DND-41 (cell line): ENCODE data around the gene ANO6.

ENCODE experiments used
- ATAC-seq: fragments of 200-7000 bp; cut with Tn5 transposase; 3 replicates; pipeline ENCODE4 v1.9.1; 2021; ENCODE audit warnings: low read depth; ENCODE audit not compliant: insufficient read depth
- DNase-seq: peaks from one replicate; pipeline ENCODE4 v3.0.0-alpha.2; 2020
- H2AFZ ChIP-seq: 2 replicates; pipeline ENCODE4 v1.6.0; 2012; ENCODE audit warnings: low read depth, low read length
- H3K27ac ChIP-seq: 2 replicates; pipeline ENCODE4 v1.5.1; 2012; ENCODE audit warnings: low read length, inconsistent platforms
- H3K27me3 ChIP-seq: fragments of 200-600 bp; sonication (generic); 2 replicates; pipeline ENCODE4 v1.6.0; 2012; ENCODE audit warnings: low read length, mild to moderate bottlenecking, inconsistent platforms; ENCODE audit not compliant: insufficient read depth, poor library complexity
- H3K36me3 ChIP-seq: 2 replicates; pipeline ENCODE4 v1.5.1; 2012; ENCODE audit warnings: low read length, inconsistent platforms; ENCODE audit not compliant: insufficient read depth
- H3K4me1 ChIP-seq: 2 replicates; pipeline ENCODE4 v1.5.1; 2012; ENCODE audit warnings: mild to moderate bottlenecking, low read length; ENCODE audit not compliant: insufficient read depth
- H3K4me2 ChIP-seq: 2 replicates; pipeline ENCODE4 v1.6.0; 2012; ENCODE audit warnings: mild to moderate bottlenecking, moderate library complexity, low read length, inconsistent platforms; ENCODE audit not compliant: insufficient read depth
- H3K4me3 ChIP-seq, 2 experiments: fragments of 200-600 bp in 1 of 2; shearing (Covaris generic) in 1 of 2; 2 replicates each; pipeline ENCODE4 v1.5.1; 2012 to 2016; ENCODE audit warnings: inconsistent platforms in 2 of 2, low read length in 2 of 2, mild to moderate bottlenecking in 2 of 2, low read depth in 1 of 2, moderate library complexity in 1 of 2
- H3K79me2 ChIP-seq: 2 replicates; pipeline ENCODE4 v1.6.0; 2012; ENCODE audit warnings: low read length, inconsistent platforms; ENCODE audit not compliant: insufficient read depth
- H3K9ac ChIP-seq: 2 replicates; pipeline ENCODE4 v1.6.0; 2012; ENCODE audit warnings: low read depth, mild to moderate bottlenecking, inconsistent platforms, low read length, moderate library complexity
- H3K9me3 ChIP-seq: 2 replicates; pipeline ENCODE4 v1.5.1; 2012; ENCODE audit warnings: low read length, moderate library complexity, mild to moderate bottlenecking, inconsistent platforms; ENCODE audit not compliant: insufficient read depth, severe bottlenecking
- H4K20me1 ChIP-seq: 2 replicates; pipeline ENCODE4 v1.6.0; 2012; ENCODE audit warnings: low read length; ENCODE audit not compliant: insufficient read depth
- CTCF ChIP-seq: IDR thresholded peaks from 2 replicates; pipeline ENCODE4 v1.5.1; 2012; ENCODE audit warnings: borderline replicate concordance, low read length, moderate library complexity, mild to moderate bottlenecking; ENCODE audit not compliant: poor library complexity, severe bottlenecking; ENCODE audit errors: extremely low read depth
- EZH2 ChIP-seq: IDR thresholded peaks from 3 replicates; pipeline ENCODE4 v1.6.1; 2012; ENCODE audit warnings: borderline replicate concordance, low read depth, mild to moderate bottlenecking, moderate library complexity, low read length, inconsistent platforms; ENCODE audit not compliant: severe bottlenecking

The ANO6 gene

GRCh38 chr12:45305907-45306306, 90.0 kb downstream of the ANO6 start:
- Histone ChIP-seq H3K4me3 (no peak overlapping the region), H3K79me2 (no peaks in the 10 kb centered on the region; the same call in none of the 2 replicates), H3K9ac (no peak overlapping the region), H3K27ac (no peak overlapping the region), H3K9me3 (no peaks in the 10 kb centered on the region), H3K27me3 (no peaks in the 10 kb centered on the region), H2AFZ (no peak overlapping the region), H3K4me1 (no peaks in the 10 kb centered on the region), H3K36me3 (peaks cover 20% of the 10 kb centered on the region), H3K4me2 (no peak overlapping the region), H4K20me1 (no peaks in the 10 kb centered on the region)
- no peak for ATAC-seq
- no peak for TF ChIP-seq EZH2
- no peak for TF ChIP-seq CTCF
- DNase-seq = no peak

- H3K4me2 ChIP-seq = no peak overlapping the region
- no peak for ATAC-seq
- H3K9me3 ChIP-seq = no peaks in the 10 kb centered on the region
- H3K4me3 ChIP-seq = no peak overlapping the region
- H2AFZ ChIP-seq = no peak overlapping the region
- H3K36me3 ChIP-seq = peaks cover 15% of the 10 kb centered on the region; the same call in 1 of the 2 replicates
- H3K9ac ChIP-seq = no peak overlapping the region
- TF ChIP-seq EZH2 (no peak), CTCF (no peak)
- DNase-seq = no peak
- H4K20me1 ChIP-seq = no peaks in the 10 kb centered on the region
- H3K79me2 ChIP-seq = no peaks in the 10 kb centered on the region; the same call in 1 of the 2 replicates
- no peaks in the 10 kb centered on the region for H3K4me1 ChIP-seq
- H3K27me3 ChIP-seq = no peaks in the 10 kb centered on the region
- no peak overlapping the region for H3K27ac ChIP-seq
Observed at GRCh38 chr12:45309836-45310626, 94.1 kb downstream of the ANO6 start.

GRCh38 chr12:45310627-45310968, 94.7 kb downstream of the ANO6 start:
- DNase-seq = no peak
- H3K4me1 ChIP-seq = no peaks in the 10 kb centered on the region
- no peak overlapping the region for H3K4me2 ChIP-seq

More at GRCh38 chr12:45310627-45310968, 94.7 kb downstream of the ANO6 start:
- Histone ChIP-seq H3K4me3 (no peak overlapping the region), H3K27ac (no peak overlapping the region), H3K9ac (no peak overlapping the region), H3K36me3 (peaks cover 18% of the 10 kb centered on the region; the same call in 1 of the 2 replicates), H3K27me3 (no peaks in the 10 kb centered on the region), H2AFZ (no peak overlapping the region), H4K20me1 (no peaks in the 10 kb centered on the region), H3K79me2 (no peaks in the 10 kb centered on the region; the same call in 1 of the 2 replicates), H3K9me3 (no peaks in the 10 kb centered on the region)
- no peak for ATAC-seq
- TF ChIP-seq CTCF = no peak
- no peak for TF ChIP-seq EZH2
